ENCODE measurements around the gene CCDC13. TPM values are rescaled to one million over a fixed set of nuclear protein-coding genes. Genes with fewer than 3 reads are reported as not detected.

CCDC13 gene
- total and polyA plus RNA-seq, 2 experiments from 2014 or later = 0.27 to 0.45 TPM

DNA sequence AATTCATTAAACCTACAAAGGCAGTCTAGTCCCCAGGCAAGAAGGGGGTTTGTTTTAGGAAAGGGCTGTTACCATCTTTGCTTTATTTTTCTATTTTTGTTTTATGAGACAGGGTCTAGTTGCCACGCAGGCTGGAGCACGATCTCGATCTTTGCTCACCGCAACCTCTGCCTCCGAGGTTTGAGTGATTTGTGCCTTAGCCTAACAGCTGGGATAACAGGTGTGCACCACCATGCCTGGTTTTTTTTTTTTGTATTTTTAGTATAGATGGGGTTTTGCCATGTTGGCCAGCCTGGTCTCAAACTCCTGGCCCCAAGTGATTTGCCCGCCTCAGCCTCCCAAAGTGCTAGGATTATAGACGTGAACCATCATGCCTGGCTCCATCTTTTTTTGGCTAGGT, 26.3 kb upstream of the CCDC13 start:
- H3K9me3 Mint-ChIP-seq = no peaks in the 10 kb centered on the region
- H3K4me3 Mint-ChIP-seq = peak overlapping the region; percentile 24; the same call in 1 of the 3 replicates
- peaks cover 3% of the 10 kb centered on the region; the same call in 1 of the 2 replicates for H4K20me1 ChIP-seq (replicated peaks; ENCODE audit: insufficient read depth)
- peaks cover 28% of the 10 kb centered on the region for H3K36me3 Mint-ChIP-seq (ENCODE audit: low read depth)
- no peak overlapping the region for H2AFZ ChIP-seq
- peak overlapping the region; percentile 56; the same call in 1 of the 2 replicates for H3K4me2 ChIP-seq
- no peaks in the 10 kb centered on the region; the same call in 1 of the 2 replicates for H3F3A ChIP-seq (replicated peaks; ENCODE audit: low read depth)
- H3K27me3 Mint-ChIP-seq (ENCODE audit: insufficient read depth, low read depth, poor library complexity) = no peaks in the 10 kb centered on the region
- peaks cover 4% of the 10 kb centered on the region; the same call in 1 of the 2 replicates for H3K36me3 ChIP-seq (ENCODE audit: insufficient read depth)
- no peak overlapping the region for H3K4me3 ChIP-seq
- peak overlapping the region; percentile 92 for H3K27ac Mint-ChIP-seq
- H3K4me1 ChIP-seq (ENCODE audit: insufficient read depth) = peaks cover 34% of the 10 kb centered on the region
- DNase-seq (ENCODE audit: low spot score) = no peak
- TF ChIP-seq CREB1 (CRISPR knock-in tag; IDR thresholded peaks at IDR 0.05; ENCODE audit: low read depth) (no peak), POLR2AphosphoS5 (IDR thresholded peaks at IDR 0.05; ENCODE audit: low read depth) (no peak), REST (IDR thresholded peaks at IDR 0.05; ENCODE audit: unreplicated experiment) (no peak), NANOG (IDR thresholded peaks at IDR 0.05; ENCODE audit: borderline replicate concordance) (no peak), JUNB (IDR thresholded peaks at IDR 0.05; ENCODE audit: unreplicated experiment) (no peak), EZH2 (IDR thresholded peaks at IDR 0.05; ENCODE audit: low read depth, unreplicated experiment) (no peak), EZH2phosphoT487 (IDR thresholded peaks at IDR 0.05; ENCODE audit: unreplicated experiment) (no peak), ZNF462 (CRISPR knock-in tag; IDR thresholded peaks at IDR 0.05) (no peak), STAT1 (IDR thresholded peaks at IDR 0.05; ENCODE audit: unreplicated experiment) (no peak), ZNF114 (CRISPR knock-in tag; IDR thresholded peaks at IDR 0.05) (no peak), ZNF331 (CRISPR knock-in tag; IDR thresholded peaks at IDR 0.05; ENCODE audit: low read depth) (no peak)
- TF ChIP-seq, protein P1, sequence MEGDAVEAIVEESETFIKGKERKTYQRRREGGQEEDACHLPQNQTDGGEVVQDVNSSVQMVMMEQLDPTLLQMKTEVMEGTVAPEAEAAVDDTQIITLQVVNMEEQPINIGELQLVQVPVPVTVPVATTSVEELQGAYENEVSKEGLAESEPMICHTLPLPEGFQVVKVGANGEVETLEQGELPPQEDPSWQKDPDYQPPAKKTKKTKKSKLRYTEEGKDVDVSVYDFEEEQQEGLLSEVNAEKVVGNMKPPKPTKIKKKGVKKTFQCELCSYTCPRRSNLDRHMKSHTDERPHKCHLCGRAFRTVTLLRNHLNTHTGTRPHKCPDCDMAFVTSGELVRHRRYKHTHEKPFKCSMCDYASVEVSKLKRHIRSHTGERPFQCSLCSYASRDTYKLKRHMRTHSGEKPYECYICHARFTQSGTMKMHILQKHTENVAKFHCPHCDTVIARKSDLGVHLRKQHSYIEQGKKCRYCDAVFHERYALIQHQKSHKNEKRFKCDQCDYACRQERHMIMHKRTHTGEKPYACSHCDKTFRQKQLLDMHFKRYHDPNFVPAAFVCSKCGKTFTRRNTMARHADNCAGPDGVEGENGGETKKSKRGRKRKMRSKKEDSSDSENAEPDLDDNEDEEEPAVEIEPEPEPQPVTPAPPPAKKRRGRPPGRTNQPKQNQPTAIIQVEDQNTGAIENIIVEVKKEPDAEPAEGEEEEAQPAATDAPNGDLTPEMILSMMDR (conservative IDR thresholded peaks at IDR 0.05; ENCODE audit: low read depth in 2 of 2) = no peak
- TF ChIP-seq, protein P2, sequence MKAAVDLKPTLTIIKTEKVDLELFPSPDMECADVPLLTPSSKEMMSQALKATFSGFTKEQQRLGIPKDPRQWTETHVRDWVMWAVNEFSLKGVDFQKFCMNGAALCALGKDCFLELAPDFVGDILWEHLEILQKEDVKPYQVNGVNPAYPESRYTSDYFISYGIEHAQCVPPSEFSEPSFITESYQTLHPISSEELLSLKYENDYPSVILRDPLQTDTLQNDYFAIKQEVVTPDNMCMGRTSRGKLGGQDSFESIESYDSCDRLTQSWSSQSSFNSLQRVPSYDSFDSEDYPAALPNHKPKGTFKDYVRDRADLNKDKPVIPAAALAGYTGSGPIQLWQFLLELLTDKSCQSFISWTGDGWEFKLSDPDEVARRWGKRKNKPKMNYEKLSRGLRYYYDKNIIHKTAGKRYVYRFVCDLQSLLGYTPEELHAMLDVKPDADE (IDR thresholded peaks at IDR 0.05) = no peak
- peaks cover 42% of the 10 kb centered on the region for H3K4me1 Mint-ChIP-seq
- no peak for ATAC-seq
- H3K27ac ChIP-seq (ENCODE audit: low read depth) = peak overlapping the region; percentile 73; the same call in 1 of the 2 replicates
- peaks cover 67% of the 10 kb centered on the region for H3K79me2 ChIP-seq (replicated peaks; ENCODE audit: insufficient read depth)
- no peaks in the 10 kb centered on the region for H3K27me3 ChIP-seq (ENCODE audit: insufficient read depth)
- no peaks in the 10 kb centered on the region for H3K9me2 ChIP-seq (ENCODE audit: insufficient read depth)
